ENCODE measurements around the gene HDHD5. TPM values are rescaled to one million over a fixed set of nuclear protein-coding genes. Genes with fewer than 3 reads are reported as not detected.
A peak's percentile ranks its signal among the peaks of the same experiment; 100 is the strongest.

The HDHD5 gene
- total and polyA plus RNA-seq, 2 of the 13 experiments (the other 11 are each of a cell fraction or from before 2014, with no cell fraction given), result not detected

DNA sequence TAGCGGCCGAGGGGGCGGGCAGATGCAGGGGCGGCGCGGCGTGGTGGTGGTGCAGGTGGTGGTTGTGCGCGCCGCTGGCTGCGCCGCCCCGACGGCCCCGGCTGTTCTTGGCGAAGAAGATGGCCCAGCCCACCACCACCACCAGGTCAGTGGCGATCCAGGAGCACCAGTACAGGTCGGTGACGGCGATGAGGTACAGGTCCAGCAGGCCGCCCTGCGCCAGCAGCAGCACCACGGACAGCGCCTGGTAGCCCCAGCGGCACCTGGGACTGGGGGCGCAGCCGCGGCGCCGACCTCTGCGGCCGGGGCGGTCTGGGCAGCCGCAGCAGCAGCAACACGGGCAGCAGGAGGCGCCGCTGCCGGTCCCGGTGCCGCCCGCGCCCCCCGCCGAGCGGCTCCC is 38.8 kb downstream of the HDHD5 start (continued):
- TF ChIP-seq, protein P1, sequence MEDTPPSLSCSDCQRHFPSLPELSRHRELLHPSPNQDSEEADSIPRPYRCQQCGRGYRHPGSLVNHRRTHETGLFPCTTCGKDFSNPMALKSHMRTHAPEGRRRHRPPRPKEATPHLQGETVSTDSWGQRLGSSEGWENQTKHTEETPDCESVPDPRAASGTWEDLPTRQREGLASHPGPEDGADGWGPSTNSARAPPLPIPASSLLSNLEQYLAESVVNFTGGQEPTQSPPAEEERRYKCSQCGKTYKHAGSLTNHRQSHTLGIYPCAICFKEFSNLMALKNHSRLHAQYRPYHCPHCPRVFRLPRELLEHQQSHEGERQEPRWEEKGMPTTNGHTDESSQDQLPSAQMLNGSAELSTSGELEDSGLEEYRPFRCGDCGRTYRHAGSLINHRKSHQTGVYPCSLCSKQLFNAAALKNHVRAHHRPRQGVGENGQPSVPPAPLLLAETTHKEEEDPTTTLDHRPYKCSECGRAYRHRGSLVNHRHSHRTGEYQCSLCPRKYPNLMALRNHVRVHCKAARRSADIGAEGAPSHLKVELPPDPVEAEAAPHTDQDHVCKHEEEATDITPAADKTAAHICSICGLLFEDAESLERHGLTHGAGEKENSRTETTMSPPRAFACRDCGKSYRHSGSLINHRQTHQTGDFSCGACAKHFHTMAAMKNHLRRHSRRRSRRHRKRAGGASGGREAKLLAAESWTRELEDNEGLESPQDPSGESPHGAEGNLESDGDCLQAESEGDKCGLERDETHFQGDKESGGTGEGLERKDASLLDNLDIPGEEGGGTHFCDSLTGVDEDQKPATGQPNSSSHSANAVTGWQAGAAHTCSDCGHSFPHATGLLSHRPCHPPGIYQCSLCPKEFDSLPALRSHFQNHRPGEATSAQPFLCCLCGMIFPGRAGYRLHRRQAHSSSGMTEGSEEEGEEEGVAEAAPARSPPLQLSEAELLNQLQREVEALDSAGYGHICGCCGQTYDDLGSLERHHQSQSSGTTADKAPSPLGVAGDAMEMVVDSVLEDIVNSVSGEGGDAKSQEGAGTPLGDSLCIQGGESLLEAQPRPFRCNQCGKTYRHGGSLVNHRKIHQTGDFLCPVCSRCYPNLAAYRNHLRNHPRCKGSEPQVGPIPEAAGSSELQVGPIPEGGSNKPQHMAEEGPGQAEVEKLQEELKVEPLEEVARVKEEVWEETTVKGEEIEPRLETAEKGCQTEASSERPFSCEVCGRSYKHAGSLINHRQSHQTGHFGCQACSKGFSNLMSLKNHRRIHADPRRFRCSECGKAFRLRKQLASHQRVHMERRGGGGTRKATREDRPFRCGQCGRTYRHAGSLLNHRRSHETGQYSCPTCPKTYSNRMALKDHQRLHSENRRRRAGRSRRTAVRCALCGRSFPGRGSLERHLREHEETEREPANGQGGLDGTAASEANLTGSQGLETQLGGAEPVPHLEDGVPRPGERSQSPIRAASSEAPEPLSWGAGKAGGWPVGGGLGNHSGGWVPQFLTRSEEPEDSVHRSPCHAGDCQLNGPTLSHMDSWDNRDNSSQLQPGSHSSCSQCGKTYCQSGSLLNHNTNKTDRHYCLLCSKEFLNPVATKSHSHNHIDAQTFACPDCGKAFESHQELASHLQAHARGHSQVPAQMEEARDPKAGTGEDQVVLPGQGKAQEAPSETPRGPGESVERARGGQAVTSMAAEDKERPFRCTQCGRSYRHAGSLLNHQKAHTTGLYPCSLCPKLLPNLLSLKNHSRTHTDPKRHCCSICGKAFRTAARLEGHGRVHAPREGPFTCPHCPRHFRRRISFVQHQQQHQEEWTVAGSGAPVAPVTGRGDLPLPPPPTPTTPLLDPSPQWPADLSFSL (CRISPR knock-in tag; IDR thresholded peaks at IDR 0.05), result no peak
- TF ChIP-seq PATZ1 (CRISPR knock-in tag; IDR thresholded peaks at IDR 0.05) (peak; percentile 19; the same call in 1 of the 2 replicates), ETV5 (CRISPR knock-in tag; IDR thresholded peaks at IDR 0.05; ENCODE audit: borderline replicate concordance) (no peak), ZNF281 (CRISPR knock-in tag; IDR thresholded peaks at IDR 0.05; ENCODE audit: borderline replicate concordance) (0 out of 2 replicates have a peak, but pooled peaks have one; percentile 13), FOXK2 (IDR thresholded peaks at IDR 0.05) (no peak), MBD4 (IDR thresholded peaks at IDR 0.05; ENCODE audit: borderline replicate concordance, low read length) (no peak), ARNT2 (CRISPR knock-in tag; IDR thresholded peaks at IDR 0.05; ENCODE audit: low read depth) (0 out of 2 replicates have a peak, but pooled peaks have one; percentile 39), MEIS2 (CRISPR knock-in tag; IDR thresholded peaks at IDR 0.05) (peak; percentile 72; the same call in 1 of the 2 replicates), YEATS2 (CRISPR knock-in tag; IDR thresholded peaks at IDR 0.05; ENCODE audit: borderline replicate concordance) (no peak), MBNL3 (CRISPR knock-in tag; conservative IDR thresholded peaks at IDR 0.05) (no peak), ZNF513 (CRISPR knock-in tag; conservative IDR thresholded peaks at IDR 0.05) (no peak)
- TF ChIP-seq, protein P2, sequence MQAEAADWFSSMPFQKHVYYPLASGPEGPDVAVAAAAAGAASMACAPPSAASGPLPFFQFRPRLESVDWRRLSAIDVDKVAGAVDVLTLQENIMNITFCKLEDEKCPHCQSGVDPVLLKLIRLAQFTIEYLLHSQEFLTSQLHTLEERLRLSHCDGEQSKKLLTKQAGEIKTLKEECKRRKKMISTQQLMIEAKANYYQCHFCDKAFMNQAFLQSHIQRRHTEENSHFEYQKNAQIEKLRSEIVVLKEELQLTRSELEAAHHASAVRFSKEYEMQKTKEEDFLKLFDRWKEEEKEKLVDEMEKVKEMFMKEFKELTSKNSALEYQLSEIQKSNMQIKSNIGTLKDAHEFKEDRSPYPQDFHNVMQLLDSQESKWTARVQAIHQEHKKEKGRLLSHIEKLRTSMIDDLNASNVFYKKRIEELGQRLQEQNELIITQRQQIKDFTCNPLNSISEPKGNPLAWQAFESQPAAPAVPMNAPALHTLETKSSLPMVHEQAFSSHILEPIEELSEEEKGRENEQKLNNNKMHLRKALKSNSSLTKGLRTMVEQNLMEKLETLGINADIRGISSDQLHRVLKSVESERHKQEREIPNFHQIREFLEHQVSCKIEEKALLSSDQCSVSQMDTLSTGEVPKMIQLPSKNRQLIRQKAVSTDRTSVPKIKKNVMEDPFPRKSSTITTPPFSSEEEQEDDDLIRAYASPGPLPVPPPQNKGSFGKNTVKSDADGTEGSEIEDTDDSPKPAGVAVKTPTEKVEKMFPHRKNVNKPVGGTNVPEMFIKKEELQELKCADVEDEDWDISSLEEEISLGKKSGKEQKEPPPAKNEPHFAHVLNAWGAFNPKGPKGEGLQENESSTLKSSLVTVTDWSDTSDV (CRISPR knock-in tag; IDR thresholded peaks at IDR 0.05), result no peak

All from HepG2 (cell line).